PFSK-1 (cell line): Measurements from ENCODE around the gene PAX4.

Experiments
- FOXP2 ChIP-seq: optimal IDR thresholded peaks from 2 replicates; pipeline ENCODE3; 2011; ENCODE audit warnings: borderline replicate concordance, control low read depth, inconsistent platforms; ENCODE audit not compliant: insufficient read depth; ENCODE audit errors: extremely low read length, extremely low read depth
- POLR2AphosphoS5 ChIP-seq: IDR thresholded peaks from 2 replicates; pipeline ENCODE4 v1.6.1; 2012; ENCODE audit warnings: low read depth, mild to moderate bottlenecking, control low read depth, low read length, moderate library complexity
- REST ChIP-seq, 2 experiments: IDR thresholded peaks; 2 replicates each; pipeline versions ENCODE4 v1.6.1 to v1.8.0; 2011 to 2012; ENCODE audit warnings: low read depth in 2 of 2, low read length in 2 of 2, control low read depth in 1 of 2, inconsistent platforms in 1 of 2, mild to moderate bottlenecking in 1 of 2, moderate library complexity in 1 of 2; ENCODE audit not compliant: insufficient read depth in 1 of 2
- SIN3A ChIP-seq: IDR thresholded peaks from 2 replicates; pipeline ENCODE4 v1.6.1; 2012; ENCODE audit warnings: mild to moderate bottlenecking, low read length, moderate library complexity, borderline replicate concordance; ENCODE audit not compliant: insufficient read depth
- TAF1 ChIP-seq: IDR thresholded peaks from 2 replicates; pipeline ENCODE4 v1.6.1; 2012; ENCODE audit warnings: low read length, control low read depth, borderline replicate concordance; ENCODE audit not compliant: insufficient read depth

PAX4 gene

GRCh38 chr7:127584648-127585043 lies 33.3 kb downstream of the PAX4 start:
- TF ChIP-seq REST (IDR thresholded peaks at IDR 0.05; ENCODE audit: insufficient read depth in 1 of 2, low read depth in 2 of 2, low read length in 2 of 2) (no peak), SIN3A (no peak)

GRCh38 chr7:127582361-127582760 lies 35.6 kb downstream of the PAX4 start:
- TF ChIP-seq REST (IDR thresholded peaks at IDR 0.05; ENCODE audit: insufficient read depth in 1 of 2, low read depth in 2 of 2, low read length in 2 of 2) (no peak), POLR2AphosphoS5 (no peak), FOXP2 (no peak), TAF1 (no peak), SIN3A (no peak)

DNA sequence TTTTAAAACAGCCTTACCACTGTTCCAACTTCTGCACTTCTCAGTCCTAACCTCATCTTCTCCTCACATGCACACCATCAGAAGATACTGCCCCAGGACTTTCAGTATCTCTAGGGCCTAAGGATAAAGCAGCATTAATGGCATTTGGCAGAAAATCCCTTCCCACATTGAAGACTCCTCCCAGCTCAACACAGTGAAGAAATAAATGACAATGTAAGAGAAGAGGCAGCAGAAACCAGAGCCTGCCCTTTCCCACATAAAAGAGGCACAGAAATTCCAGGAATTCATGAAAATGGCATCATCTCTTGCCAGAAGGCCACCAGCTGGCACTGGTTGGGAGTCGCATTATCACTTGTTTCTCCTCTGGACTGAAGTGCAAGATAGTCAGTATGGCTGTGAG lies 36.2 kb downstream of the PAX4 start:
- TF ChIP-seq TAF1 (no peak), SIN3A (no peak), FOXP2 (no peak), REST (IDR thresholded peaks at IDR 0.05; ENCODE audit: insufficient read depth in 1 of 2, low read depth in 2 of 2, low read length in 2 of 2) (no peak), POLR2AphosphoS5 (no peak)

GRCh38 chr7:127580612-127581011 lies 37.3 kb downstream of the PAX4 start:
- TF ChIP-seq TAF1 (no peak), POLR2AphosphoS5 (no peak), SIN3A (no peak), FOXP2 (no peak)

DNA sequence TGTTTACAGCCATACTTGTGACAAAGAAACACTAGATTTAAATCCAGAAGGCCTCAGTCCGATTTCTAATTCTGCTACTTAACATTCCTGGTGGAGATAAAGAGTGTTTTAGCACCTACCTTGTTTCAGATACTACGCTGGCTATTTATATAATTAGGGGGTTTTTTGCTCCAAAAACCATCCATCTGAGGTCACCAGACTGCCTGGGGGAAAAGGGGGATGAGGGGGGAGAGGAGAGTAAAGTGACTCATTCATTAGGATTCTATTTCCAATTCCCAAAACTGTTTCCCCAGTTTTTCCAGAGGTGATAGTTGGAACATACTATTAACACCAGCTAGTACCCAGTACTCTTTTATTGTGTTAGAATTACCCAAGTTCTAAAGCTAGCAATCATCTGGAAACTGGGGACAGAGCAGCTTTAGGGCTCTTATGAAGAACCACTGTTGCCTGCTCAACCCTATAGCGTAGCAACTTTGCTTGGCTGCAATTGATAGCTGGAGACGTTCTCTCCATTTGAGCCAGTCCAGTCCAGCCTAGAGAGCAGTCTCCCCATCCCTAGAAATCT lies 39.1 kb downstream of the PAX4 start:
- TF ChIP-seq FOXP2 = no peak

DNA sequence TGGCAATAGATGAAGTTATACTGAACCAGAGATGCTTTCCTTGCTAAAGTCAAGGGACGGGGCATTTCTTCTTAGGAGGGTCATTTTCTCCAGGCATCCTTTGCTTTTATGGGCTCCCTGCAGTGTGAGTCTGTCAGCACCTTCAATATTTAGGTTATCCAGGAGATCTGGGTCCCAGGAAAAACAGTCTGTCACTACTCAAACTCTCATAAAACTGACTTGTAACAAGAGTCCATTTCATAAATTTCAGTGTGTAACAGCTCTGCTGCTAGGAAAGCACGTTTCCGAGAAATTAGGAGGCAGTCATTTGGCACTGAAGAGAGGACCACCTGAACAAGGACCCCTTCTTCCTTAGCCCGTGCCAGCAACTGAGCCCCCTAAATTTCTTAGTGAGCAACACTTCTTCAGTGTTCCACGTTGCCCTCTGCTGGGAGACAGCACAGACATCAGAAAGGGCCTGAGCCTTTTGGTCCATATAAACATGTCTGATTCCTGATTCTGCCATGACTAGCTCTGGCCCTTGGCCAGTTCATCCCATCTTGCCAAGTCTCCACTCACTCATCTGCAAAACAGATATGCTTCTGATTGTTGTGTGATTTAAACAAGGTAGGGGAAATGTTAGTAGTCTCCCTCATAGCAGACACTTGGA lies 39.8 kb downstream of the PAX4 start:
- TF ChIP-seq REST (IDR thresholded peaks at IDR 0.05; ENCODE audit: insufficient read depth in 1 of 2, low read depth in 2 of 2, low read length in 2 of 2) (no peak), TAF1 (no peak), FOXP2 (no peak), SIN3A (no peak)
